ENCODE measurements around the gene KLF16.

- TF ChIP-seq CTCF (IDR thresholded peaks at IDR 0.05) (no peak), EP300 (IDR thresholded peaks at IDR 0.05) (no peak)
These were observed 3.4 kb upstream of the KLF16 start for GRCh38 chr19:1866693-1867348.

Data from tibial nerve (tissue), 4 donors.